Body of pancreas (tissue), 4 donors: ENCODE results near the gene LITAF.

Experiments used
- POLR2A ChIP-seq, 3 donors: fragments of 450-650 bp; IDR thresholded peaks; one replicate each; pipeline ENCODE4 v1.6.1; 2016; ENCODE audit warnings: antibody characterized with exemption in 3 of 3, mild to moderate bottlenecking in 2 of 3
- TF ChIP-seq, protein P1 (sequence below), 7 experiments: fragments of 450-650 bp in 4 of 7; fragments of 200-600 bp in 3 of 7; sonication (generic) in 3 of 7; IDR thresholded peaks; one replicate each; pipeline ENCODE4 v1.5.1; 2016 to 2019; ENCODE audit warnings: antibody characterized with exemption in 7 of 7

DNA sequence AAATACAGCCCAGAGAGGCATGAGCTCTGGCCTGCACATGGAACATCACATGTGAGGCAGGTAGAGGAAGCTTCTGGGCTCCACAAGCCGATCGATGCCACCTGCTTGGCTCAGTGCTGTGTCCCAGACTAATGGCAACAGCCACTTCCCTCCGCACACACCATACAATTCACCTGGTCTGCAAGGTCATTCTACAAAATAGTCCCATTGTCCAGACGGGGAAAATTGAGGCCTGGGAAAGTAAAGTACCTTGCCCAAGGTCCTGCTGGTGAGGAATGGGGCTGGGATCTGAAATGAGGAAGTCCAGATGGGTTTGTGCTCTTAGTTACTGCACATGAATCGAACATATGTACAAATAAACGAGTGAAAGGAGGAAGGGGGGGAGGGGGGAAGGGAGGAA, 88.0 kb downstream of the LITAF start:
- TF ChIP-seq, protein P1, sequence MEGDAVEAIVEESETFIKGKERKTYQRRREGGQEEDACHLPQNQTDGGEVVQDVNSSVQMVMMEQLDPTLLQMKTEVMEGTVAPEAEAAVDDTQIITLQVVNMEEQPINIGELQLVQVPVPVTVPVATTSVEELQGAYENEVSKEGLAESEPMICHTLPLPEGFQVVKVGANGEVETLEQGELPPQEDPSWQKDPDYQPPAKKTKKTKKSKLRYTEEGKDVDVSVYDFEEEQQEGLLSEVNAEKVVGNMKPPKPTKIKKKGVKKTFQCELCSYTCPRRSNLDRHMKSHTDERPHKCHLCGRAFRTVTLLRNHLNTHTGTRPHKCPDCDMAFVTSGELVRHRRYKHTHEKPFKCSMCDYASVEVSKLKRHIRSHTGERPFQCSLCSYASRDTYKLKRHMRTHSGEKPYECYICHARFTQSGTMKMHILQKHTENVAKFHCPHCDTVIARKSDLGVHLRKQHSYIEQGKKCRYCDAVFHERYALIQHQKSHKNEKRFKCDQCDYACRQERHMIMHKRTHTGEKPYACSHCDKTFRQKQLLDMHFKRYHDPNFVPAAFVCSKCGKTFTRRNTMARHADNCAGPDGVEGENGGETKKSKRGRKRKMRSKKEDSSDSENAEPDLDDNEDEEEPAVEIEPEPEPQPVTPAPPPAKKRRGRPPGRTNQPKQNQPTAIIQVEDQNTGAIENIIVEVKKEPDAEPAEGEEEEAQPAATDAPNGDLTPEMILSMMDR (IDR thresholded peaks at IDR 0.05) = no peak
- no peak for TF ChIP-seq POLR2A (IDR thresholded peaks at IDR 0.05)
